ENCODE results near the gene PREX1. TPM values are rescaled to one million over a fixed set of nuclear protein-coding genes. Genes with fewer than 3 reads are reported as not detected.
A peak's percentile ranks its signal among the peaks of the same experiment; 100 is the strongest.

Gene PREX1
- total RNA-seq, 1 experiment from 2014 or later, result 3.3 TPM

DNA sequence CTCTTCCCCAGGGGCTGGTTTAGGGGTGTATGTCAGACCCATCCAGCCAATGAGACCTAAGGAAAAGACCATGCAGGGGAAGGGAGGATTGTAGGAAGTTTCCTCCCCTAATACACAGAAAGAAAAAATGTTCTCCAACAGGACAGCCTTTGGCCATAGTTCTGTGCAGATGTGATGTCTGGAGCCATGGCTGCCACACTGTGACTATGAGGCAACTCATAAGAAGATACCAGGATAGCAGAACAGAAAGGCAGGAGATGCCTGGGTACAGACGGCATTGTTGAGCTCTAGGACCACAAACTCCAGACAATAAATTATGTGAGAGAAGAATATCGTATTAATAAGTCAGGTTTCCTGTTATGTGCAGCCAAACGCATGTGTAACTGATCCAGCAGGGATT is 156.7 kb downstream of the PREX1 start:
- Histone ChIP-seq H3K9me3 (ENCODE audit: insufficient read depth, low read depth) (no peaks in the 10 kb centered on the region), H3F3A (ENCODE audit: insufficient read depth, low read depth) (no peaks in the 10 kb centered on the region), H3K4me1 (replicated peaks; ENCODE audit: insufficient read depth) (peaks cover 6% of the 10 kb centered on the region; the same call in 1 of the 2 replicates), H3K27me3 (ENCODE audit: insufficient read depth, low read depth) (peaks cover 18% of the 10 kb centered on the region), H4K20me1 (ENCODE audit: insufficient read depth) (no peaks in the 10 kb centered on the region), H3K9me2 (ENCODE audit: insufficient read depth) (no peaks in the 10 kb centered on the region), H3K36me3 (ENCODE audit: low read depth) (no peaks in the 10 kb centered on the region), H2AFZ (no peak overlapping the region), H3K4me2 (no peak overlapping the region), H3K79me2 (ENCODE audit: low read depth) (no peaks in the 10 kb centered on the region), H3K27ac (no peak overlapping the region), H3K4me3 (no peak overlapping the region)
- intact Hi-C loops (cut with micrococcal nuclease; ENCODE audit: unreplicated experiment), result no loop called here
- CTCF ChIA-PET, result no interaction called here
- POLR2A ChIA-PET (ENCODE audit: unreplicated experiment), result no interaction called here
- no TSS peak for BruUV-seq (replicated peaks)
- DNase-seq, result no peak
- TF ChIP-seq EZH2 (IDR thresholded peaks at IDR 0.05; ENCODE audit: low read depth), result no peak

DNA sequence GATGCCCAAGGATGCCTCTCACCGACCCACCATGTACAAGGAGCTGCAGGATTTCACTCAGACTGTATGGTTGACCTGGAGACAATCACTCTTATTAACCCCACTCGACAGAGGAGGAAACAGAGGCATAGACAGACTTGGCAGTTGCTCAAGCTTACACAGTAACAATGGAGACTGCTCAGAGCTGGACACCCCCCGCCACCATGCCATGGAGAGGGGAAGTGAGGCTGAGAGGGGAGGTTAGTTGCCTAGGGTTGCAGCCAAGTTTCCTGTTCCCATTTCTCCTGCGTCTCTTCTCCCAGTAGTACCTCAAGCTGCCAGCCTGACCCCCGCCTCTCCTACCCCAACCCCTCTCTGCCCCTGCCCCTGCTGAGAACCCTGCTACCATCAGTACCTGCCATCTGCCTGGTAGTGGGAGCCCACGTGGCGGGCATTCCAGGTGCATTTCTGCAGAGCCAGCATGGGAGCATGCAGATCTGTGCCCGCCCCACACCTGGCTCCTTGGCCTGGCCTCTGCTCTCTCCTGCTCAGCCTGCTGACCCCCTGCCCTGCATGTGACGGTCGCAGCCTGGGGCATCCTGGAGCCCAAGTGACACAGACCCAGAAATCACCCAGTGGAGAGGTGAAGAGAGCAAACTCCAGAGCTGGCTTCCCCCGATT is 157.7 kb downstream of the PREX1 start:
- no peak for TF ChIP-seq EZH2 (IDR thresholded peaks at IDR 0.05; ENCODE audit: low read depth)
- TF ChIP-seq, protein P1, sequence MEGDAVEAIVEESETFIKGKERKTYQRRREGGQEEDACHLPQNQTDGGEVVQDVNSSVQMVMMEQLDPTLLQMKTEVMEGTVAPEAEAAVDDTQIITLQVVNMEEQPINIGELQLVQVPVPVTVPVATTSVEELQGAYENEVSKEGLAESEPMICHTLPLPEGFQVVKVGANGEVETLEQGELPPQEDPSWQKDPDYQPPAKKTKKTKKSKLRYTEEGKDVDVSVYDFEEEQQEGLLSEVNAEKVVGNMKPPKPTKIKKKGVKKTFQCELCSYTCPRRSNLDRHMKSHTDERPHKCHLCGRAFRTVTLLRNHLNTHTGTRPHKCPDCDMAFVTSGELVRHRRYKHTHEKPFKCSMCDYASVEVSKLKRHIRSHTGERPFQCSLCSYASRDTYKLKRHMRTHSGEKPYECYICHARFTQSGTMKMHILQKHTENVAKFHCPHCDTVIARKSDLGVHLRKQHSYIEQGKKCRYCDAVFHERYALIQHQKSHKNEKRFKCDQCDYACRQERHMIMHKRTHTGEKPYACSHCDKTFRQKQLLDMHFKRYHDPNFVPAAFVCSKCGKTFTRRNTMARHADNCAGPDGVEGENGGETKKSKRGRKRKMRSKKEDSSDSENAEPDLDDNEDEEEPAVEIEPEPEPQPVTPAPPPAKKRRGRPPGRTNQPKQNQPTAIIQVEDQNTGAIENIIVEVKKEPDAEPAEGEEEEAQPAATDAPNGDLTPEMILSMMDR (conservative IDR thresholded peaks at IDR 0.05), result no peak
- Histone ChIP-seq H3K36me3 (ENCODE audit: low read depth) (no peaks in the 10 kb centered on the region), H3K4me1 (replicated peaks; ENCODE audit: insufficient read depth) (peaks cover 6% of the 10 kb centered on the region; the same call in 1 of the 2 replicates), H3K79me2 (ENCODE audit: low read depth) (no peaks in the 10 kb centered on the region), H3K9me2 (ENCODE audit: insufficient read depth) (no peaks in the 10 kb centered on the region), H3K9me3 (ENCODE audit: insufficient read depth, low read depth) (no peaks in the 10 kb centered on the region), H4K20me1 (ENCODE audit: insufficient read depth) (no peaks in the 10 kb centered on the region), H2AFZ (no peak overlapping the region), H3K4me3 (no peak overlapping the region), H3K4me2 (no peak overlapping the region), H3F3A (ENCODE audit: insufficient read depth, low read depth) (no peaks in the 10 kb centered on the region), H3K27ac (no peak overlapping the region), H3K27me3 (ENCODE audit: insufficient read depth, low read depth) (peaks cover 18% of the 10 kb centered on the region)
- BruUV-seq (replicated peaks), result no TSS peak
- no peak for DNase-seq
- ChIA-PET POLR2A (ENCODE audit: unreplicated experiment) (no interaction called here), CTCF (no interaction called here)
- intact Hi-C loops (cut with micrococcal nuclease; ENCODE audit: unreplicated experiment), result no loop called here

DNA sequence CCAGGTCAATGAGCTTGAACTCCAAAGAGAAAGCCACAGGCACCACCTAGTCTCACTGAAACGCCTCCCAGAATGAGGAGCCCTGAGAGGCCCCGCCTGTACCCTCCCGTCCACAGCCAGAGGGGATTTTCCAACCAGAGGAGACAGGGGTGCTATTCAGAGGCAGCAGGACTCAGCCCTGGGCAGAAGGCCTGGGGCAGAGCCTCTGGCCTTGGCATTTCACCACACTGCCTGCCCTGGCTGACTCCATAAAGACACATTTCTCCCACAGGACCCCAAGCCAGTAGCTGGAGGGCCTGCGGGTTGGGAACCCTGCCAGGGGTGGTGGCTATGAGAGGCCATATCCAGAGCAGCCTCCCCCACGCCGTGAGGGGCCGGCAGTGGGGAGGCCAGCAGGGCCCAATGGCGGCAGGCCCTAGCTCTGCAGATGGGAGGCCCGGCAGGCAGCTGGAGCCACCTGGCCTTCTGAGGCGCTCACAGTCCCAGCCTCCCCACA is 159.3 kb downstream of the PREX1 start:
- peak in 1 of 2 experiments; percentile 65 for DNase-seq
- Histone ChIP-seq H3K79me2 (ENCODE audit: low read depth) (no peaks in the 10 kb centered on the region), H3K9me2 (ENCODE audit: insufficient read depth) (no peaks in the 10 kb centered on the region), H3K4me2 (no peak overlapping the region), H3K4me3 (no peak overlapping the region), H3K27me3 (ENCODE audit: insufficient read depth, low read depth) (peaks cover 18% of the 10 kb centered on the region), H3F3A (ENCODE audit: insufficient read depth, low read depth) (no peaks in the 10 kb centered on the region), H4K20me1 (ENCODE audit: insufficient read depth) (no peaks in the 10 kb centered on the region), H2AFZ (no peak overlapping the region), H3K9me3 (ENCODE audit: insufficient read depth, low read depth) (no peaks in the 10 kb centered on the region), H3K36me3 (ENCODE audit: low read depth) (no peaks in the 10 kb centered on the region), H3K27ac (no peak overlapping the region), H3K4me1 (replicated peaks; ENCODE audit: insufficient read depth) (peaks cover 6% of the 10 kb centered on the region; the same call in 1 of the 2 replicates)
- no TSS peak for BruUV-seq (replicated peaks)
- TF ChIP-seq, protein P1 (conservative IDR thresholded peaks at IDR 0.05), result no peak
- TF ChIP-seq EZH2 (IDR thresholded peaks at IDR 0.05; ENCODE audit: low read depth), result no peak
- intact Hi-C loops (cut with micrococcal nuclease; ENCODE audit: unreplicated experiment), result no loop called here
- ChIA-PET CTCF (interaction anchor here (1.6 kb wide), 1 partner anchor 11 kb away, joined by 7 read pairs; no protein-coding TSS in a partner anchor), POLR2A (ENCODE audit: unreplicated experiment) (interaction anchor here (0.5 to 0.7 kb wide), 2 partner anchors 11 to 437 kb away, joined by 3 read pairs; no protein-coding TSS in a partner anchor)

Measured in PC-9 (cell line).